Activated CD4-positive, alpha-beta T cell treated with anti-CD3 and anti-CD28 coated beads, Interleukin-2, amount 50 U/mL, for 16 hours (primary cell): ENCODE measurements around the gene BIN1.

Experiments used
- DNase-seq: peaks from one replicate; pipeline ENCODE4 v3.0.0-alpha.2; 2020

Gene BIN1

GRCh38 chr2:127106991-127107621 lies at the start of gene BIN1:
Gene BIN1, minus strand, starts transcription at chr2:127107154. Its CDS starts 211 bp downstream, at chr2:127106943.
- peak; percentile 76 for DNase-seq

GRCh38 chr2:127155947-127156346 lies 49.0 kb upstream of the BIN1 start:
- no peak for DNase-seq

- no peak for DNase-seq
These were observed 48.2 kb upstream of the BIN1 start for GRCh38 chr2:127155028-127155581.

- no peak for DNase-seq
These were observed 47.4 kb upstream of the BIN1 start for GRCh38 chr2:127154396-127154795.

- DNase-seq: no peak
These were observed 46.8 kb upstream of the BIN1 start for GRCh38 chr2:127153691-127154158.

GRCh38 chr2:127150996-127151395 lies 44.0 kb upstream of the BIN1 start:
- DNase-seq: no peak

- no peak for DNase-seq
These were observed 42.4 kb upstream of the BIN1 start for GRCh38 chr2:127149384-127149783.

- DNase-seq: no peak
These were observed 40.0 kb upstream of the BIN1 start for GRCh38 chr2:127146820-127147502.

GRCh38 chr2:127146071-127146725 lies 39.2 kb upstream of the BIN1 start:
- no peak for DNase-seq

GRCh38 chr2:127145280-127145895 lies 38.4 kb upstream of the BIN1 start:
- no peak for DNase-seq

- DNase-seq: no peak
These were observed 37.2 kb upstream of the BIN1 start for GRCh38 chr2:127143841-127144782.

- no peak for DNase-seq
These were observed 36.0 kb upstream of the BIN1 start for GRCh38 chr2:127142663-127143630.

- DNase-seq: no peak
These were observed 33.6 kb upstream of the BIN1 start for GRCh38 chr2:127140538-127140937.

GRCh38 chr2:127139766-127140165 lies 32.8 kb upstream of the BIN1 start:
- DNase-seq: no peak

- no peak for DNase-seq
These were observed 31.3 kb upstream of the BIN1 start for GRCh38 chr2:127138281-127138680.

- no peak for DNase-seq
These were observed 30.8 kb upstream of the BIN1 start for GRCh38 chr2:127137741-127138140.

GRCh38 chr2:127137225-127137624 lies 30.3 kb upstream of the BIN1 start:
- no peak for DNase-seq

- DNase-seq: no peak
These were observed 28.2 kb upstream of the BIN1 start for GRCh38 chr2:127134833-127135830.

GRCh38 chr2:127134235-127134634 lies 27.3 kb upstream of the BIN1 start:
- DNase-seq: no peak

GRCh38 chr2:127133793-127134192 lies 26.8 kb upstream of the BIN1 start:
- DNase-seq: no peak
